Measurements from ENCODE around the gene AMN.

GRCh38 chr14:102897299-102898027 lies 25.0 kb upstream of the AMN start:
- TF ChIP-seq, protein P1, sequence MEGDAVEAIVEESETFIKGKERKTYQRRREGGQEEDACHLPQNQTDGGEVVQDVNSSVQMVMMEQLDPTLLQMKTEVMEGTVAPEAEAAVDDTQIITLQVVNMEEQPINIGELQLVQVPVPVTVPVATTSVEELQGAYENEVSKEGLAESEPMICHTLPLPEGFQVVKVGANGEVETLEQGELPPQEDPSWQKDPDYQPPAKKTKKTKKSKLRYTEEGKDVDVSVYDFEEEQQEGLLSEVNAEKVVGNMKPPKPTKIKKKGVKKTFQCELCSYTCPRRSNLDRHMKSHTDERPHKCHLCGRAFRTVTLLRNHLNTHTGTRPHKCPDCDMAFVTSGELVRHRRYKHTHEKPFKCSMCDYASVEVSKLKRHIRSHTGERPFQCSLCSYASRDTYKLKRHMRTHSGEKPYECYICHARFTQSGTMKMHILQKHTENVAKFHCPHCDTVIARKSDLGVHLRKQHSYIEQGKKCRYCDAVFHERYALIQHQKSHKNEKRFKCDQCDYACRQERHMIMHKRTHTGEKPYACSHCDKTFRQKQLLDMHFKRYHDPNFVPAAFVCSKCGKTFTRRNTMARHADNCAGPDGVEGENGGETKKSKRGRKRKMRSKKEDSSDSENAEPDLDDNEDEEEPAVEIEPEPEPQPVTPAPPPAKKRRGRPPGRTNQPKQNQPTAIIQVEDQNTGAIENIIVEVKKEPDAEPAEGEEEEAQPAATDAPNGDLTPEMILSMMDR (IDR thresholded peaks at IDR 0.05): no peak
- no peak for TF ChIP-seq POLR2A (IDR thresholded peaks at IDR 0.05)

All from Peyer's patch (tissue), 4 donors.